Activated naive CD4-positive, alpha-beta T cell treated with Interleukin-2 at 50 U/mL for 16 hours (primary cell): ENCODE measurements around the gene MIDN.
"Not testable (repeated sequence)": the region's sequence is repeated elsewhere in the genome, so short reads cannot be mapped to it uniquely, and the experiment has no call there.

ENCODE experiments used
- DNase-seq: peaks from one replicate; pipeline ENCODE4 v3.0.0-alpha.2; 2020

The MIDN gene

DNA sequence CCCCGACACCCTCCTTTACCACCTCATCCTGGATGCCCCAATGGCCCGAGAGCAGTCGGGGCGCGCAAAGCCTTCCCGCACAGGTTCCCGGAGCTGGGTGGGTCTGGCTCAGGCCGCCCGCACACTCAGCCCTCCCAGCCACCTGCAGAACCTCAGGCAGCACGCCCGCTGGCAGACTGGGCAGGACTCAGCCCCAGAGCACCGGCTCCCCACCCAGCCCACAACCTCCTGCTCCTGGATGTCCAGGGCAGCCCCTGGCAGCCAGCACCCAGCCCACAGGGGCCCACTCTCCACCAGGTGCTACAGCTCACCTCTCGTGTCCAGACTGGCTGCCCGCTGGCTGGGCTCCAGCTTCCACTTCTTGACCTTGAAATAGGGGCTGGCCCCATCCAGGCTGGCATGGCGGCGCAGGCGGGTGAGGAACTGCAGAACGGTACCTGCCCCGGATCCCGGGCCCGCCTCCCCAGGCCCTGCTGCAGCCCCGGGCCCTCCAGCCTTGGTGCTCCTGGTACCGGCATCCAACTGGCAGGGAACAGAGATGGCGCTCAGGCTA, 15.2 kb upstream of the MIDN start:
- no peak for DNase-seq

DNA sequence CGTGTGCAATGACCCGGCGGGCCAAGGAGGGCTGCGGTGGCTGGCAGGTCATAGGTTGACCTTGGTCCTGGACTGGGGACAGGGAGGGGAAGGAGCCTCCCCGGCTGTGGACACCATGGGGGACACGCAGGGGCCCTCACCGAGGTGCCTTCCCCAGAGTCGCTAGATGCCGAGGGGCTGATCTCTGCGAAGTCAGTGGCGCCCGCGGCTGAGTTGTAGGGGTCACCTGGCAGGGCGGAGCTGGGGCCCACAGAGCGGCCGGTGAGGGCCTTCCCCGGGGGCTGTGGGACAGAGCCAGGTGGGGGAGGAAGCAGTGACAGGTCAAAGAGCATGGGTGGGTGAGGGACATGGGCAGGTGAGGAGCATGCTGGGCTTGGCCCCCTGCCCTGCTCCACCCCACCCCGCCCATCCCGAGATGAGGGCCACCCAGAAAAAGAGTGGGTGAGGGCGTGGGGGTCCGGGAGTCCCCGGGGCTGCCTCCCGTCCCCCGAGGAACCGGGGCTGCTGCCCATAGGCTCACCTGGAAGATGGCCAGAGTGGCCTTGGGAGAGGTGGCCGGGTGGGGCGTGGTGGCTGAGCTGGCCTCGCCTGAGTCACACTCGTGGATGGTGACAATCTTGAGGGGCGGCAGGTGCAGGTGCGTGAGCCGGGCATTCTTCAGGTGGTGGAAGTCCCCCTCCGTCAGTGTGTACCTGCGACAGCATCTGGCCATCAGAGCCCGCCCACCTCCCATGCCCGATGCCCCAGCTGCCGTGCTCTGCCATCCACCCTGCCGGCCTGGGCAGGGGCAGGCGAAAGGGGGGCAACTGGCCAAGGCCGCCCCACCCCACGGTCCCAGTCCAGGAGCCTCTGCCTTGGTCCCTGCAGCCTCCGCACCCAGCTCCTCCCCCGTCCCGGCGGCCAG, 14.1 kb upstream of the MIDN start:
- no peak for DNase-seq

DNA sequence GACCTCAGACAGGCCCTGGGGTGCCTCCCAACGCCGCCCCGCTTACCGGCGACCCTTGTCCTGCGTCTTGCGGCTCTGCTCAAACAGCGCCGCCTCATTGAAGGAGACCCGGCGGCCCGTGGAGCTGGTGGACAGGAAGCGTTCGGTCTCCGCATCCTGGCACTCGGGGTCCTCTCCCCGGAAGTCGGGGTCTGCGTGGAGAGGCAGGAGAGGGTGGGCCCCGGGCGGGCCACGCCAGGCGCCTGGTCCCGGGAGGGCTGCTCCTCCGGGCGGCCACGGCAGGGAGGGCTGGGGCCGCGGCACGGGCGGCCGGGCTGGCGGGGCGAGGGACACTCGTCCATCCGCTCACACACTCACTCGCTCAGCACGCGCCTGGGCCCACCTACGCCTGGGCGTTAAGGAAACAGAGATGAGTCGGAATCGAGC, 13.4 kb upstream of the MIDN start:
- DNase-seq = no peak

DNA sequence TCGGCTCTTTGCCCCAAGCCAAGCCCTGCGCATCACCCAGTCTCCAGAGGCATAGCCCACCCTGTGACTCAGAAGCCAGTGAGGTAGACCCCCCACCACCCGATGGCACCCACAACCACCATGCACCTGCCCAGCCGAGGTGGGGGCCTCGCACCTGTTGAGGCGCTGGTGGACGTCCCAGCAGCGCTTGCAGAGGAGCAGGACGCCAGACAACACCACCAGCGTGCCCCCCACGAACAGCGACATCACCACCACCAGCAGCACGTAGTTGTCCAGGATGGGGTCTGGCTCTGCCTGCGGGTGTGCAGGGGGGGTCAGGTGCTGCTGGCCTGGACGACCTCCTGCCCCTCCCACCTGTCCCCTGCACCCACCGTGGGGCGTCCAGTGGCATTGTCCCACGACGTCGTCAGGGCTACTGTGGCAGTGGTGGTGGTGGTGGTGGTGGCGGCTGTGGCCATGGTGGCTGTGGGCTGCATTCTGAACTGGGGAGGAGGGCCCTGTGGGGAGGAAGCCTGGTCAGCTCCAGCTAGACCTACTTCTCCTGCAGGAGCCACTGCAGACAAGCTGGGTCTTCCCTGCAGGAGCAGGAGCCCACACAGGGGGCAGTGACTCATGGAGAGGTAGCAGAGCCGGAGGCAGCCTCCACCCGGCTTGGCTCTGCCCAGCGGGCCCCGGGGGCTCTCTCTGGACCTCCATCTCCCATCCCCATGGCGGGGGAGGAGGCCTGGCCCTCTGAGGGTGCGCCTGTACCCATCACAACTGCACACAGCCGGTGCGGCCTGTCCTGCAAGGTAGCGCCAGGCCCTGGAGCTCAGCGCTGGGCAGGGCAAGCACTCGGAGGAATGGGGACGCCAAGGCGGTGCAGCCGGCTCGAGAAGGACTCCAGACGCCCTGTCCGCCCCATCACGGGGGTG, 12.5 kb upstream of the MIDN start:
- DNase-seq = no peak

DNA sequence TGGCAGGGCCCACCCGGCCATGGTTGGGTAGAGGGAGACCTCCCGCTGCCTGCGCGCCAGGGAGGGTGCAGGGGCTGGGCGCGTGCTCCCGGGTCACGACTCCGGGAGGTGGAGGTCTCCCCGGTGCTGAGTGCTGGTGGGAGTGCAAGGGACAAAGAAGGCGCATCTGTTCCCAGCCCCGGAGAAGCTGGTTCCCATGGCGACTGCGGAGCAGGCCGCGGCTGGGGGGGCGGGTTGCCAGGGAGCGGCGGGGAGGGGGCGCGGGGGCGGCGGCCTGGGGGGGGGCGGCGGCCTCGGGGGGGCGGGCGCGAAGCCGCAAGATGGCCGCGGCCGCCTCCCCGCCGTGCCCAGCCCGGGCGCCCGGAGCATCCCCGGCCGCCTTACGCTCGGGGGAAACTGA, 11.8 kb upstream of the MIDN start:
- DNase-seq = no peak

DNA sequence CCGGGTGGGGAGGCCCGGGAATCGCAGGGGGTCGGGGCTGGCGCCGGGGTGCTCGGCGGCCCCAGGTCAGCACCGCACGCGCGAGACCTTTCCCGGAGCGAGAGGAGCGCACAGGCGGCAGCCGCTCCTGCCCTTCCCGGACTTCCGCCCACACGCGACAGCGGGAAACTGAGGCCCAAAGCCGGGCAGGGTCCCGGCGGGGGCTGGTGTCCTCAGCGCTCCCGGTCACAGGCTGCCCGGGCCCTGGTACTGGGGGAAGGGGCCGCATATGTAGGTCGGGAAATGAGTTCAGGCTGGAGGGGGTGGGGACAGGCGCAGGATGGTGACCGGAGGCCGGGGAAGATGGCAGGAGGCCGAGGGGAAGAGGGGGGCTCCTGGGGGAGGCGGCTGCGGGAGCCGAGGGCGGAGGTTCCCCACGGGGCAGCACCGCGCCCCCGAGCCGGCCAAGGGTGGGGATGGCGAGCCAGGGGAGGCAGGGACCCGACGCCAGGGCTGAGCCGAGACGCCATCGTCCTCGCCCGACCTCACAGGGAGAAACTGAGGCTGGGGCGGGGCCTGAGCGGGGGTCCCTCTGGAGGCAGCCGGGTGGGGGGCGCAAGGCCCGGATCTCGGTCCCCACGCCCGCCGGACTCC, 11.2 kb upstream of the MIDN start:
- DNase-seq = no peak

DNA sequence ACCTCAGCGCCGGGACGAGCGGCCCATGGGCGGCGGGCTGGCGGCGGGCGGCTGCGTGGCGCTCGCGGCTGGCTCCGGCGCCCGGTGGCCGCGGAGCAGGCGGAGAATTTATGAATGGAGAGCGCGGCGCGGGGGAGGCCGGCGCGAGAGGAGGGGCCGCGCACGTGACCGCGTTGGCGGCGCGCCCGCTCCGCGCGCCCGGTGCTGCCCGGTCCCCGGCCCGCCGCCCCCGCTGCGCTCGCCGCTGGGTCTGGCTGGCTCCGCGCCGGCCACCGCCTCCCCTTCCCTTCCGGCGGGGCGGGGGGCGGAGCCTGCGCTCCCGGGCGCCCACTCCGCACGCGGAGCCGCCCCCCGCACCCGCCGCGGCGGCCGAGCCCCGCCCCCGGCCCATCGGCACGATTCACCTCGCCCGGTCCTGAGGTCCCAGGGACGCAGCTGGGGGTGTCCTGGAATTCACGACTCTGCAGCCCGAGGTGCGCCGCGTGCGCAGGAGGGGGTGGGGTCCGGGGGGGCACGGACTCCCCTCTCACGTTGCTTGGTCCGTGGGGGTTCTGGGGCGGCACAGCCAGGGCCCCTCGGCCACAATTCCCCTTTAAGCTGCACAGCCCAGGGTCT, 10.5 kb upstream of the MIDN start, which contains the start of gene CBARP:
CBARP (minus strand) TSS at position 252 of the 615 bp plus-strand sequence. CDS start 1,905 bp downstream, outside the sequence.
- DNase-seq = peak; percentile 43

DNA sequence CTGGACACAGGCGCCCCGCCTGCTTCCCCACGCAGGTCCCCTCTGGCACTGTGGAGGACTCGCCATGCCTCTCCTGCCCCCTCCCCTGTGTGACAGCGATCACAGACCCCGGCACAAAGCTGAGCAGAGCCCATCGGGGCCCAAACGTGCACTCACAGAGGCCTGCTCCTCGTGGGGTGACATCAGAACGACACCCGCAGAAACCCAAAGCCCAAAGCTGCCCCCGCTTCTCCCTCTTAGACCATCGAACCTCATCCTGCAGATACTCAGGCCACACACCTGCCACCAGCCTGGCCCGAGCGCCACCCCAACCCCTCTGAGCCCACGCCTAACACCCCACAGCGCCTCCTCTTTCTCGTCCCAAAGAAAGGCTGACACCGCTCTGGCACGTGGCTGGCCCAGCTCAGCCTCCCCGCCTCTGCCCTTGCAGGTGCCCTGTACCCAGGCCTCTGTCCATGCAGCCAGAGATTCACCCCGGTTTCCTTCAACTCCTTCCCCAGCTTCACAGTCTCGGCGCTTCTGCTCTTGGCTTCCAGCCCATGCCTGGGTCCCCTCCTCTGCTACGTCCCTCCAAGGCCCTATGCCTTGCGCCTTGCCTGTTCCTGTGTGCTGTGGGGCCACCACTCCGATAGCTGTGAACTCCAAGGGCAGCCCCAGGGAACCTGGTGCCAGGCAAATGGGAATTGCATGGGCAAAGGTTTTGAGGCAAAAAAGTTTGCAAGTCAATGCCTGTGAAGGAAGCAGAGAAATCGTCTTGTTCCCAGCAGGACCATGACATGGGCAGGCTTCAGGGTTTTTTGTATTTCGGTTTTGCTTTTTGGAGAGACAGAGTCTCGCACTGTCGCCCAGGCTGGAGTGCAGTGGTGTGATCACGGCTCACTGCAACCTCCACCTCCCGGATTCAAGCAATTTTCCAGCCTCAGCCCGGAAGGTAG, 9.7 kb upstream of the MIDN start:
- no peak for DNase-seq

DNA sequence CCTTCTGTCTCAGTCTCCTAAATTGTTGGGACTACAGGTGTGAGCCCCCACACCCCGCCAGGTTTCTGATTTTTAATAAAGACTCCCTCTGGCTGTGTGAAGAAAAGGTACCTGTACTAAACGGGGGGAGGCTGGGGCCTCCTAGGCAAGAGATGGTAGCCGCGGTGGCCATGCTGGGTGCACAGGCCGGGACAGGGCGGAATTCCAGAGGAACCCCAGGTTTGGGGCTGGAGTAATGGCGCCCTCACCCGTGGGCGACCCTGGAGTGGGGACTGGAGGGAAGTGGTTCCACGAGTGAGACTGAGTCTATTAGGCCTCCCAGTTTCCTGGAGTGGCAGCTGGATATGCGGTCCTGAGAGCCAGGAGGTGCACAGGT, 9.0 kb upstream of the MIDN start:
- DNase-seq = no peak

DNA sequence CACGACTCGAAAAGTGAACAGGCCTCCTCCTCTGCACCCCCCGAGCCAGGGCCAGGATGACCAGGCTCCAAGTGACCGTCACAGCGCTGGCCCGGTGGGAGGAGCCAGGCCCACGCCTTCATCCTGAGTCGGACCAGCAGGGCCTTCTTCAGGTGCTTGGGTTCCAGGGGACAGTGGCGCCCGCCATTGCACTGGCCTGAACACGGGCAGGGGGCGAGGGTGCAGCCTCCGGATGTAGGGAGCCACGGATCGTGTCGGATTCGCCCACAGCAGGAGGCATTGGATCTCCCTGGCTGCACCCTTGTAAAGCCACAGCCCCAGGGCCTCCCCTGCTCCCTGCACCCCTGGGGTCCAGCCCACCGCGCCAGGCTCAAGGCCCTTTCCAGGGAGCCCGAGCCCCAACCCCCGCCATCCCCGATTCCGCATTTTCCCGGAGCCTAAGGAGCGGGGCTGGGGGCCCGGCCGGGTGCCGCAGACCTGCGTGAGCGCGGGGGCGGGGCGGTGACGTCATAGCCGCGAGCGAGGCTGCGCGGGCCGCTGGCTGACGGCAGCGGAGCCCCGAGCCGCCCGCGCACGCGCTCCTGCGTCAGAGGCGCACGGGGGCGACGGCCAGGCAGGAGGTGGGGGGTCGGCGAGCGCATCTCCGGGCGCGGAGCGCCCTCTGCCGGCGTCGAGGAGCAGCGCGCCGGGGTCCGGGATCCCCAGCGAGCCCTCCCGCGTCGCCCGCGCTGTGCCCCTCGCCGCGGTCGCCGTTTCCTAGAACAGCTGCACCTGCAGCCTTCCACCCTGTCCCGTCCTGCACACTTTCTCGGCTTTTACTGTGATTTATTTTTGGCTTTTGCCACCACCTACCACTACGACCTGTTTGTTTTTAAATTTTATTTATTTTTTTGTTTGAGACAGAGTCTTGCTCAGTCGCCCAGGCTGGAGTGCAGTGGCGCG, 8.3 kb upstream of the MIDN start:
- peak; percentile 93 for DNase-seq

DNA sequence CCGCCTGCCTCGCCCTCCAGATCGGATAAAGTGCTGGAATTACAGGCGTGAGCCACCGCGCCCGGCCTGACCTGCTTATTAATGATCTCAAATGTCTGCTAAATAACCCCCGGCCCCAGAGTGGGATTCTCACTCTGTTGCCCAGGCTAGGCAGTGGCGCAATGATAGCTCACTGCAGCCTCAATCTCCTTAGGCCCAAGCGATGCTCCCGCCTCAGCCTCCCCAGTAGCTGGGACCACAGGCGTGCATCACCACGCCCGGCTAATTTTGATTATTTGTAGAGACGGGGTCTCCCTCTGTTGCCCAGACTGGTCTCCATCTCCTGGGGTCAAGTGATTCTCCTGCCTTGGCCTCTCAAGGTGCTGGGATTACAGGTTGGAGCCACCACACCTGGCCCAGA, 7.5 kb upstream of the MIDN start:
- DNase-seq = no peak

DNA sequence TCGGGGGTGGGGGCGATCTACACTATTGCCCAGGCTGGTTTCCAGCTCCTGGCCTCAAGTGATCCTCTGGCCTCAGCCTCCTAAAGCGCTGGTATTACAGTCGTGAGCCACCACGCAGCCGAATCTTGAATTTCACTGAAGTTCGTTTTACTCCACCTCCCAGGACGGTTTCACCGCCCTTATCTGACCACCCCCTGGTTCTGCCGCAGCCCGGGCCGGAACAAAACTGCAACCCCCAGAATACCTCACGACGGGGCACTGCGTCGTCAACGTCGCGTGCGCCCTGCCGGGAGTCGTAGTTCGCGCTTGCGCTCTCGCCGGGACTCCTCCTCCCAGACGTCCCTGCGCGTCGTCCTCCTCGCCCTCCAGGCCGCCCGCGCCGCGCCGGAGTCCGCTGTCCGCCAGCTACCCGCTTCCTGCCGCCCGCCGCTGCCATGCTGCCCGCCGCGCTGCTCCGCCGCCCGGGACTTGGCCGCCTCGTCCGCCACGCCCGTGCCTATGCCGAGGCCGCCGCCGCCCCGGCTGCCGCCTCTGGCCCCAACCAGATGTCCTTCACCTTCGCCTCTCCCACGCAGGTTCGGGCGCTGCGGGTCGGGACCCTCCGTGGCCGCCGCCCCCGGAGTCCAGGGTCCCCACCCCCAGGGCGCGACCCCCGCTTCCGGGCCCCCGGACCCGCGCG, 6.8 kb upstream of the MIDN start, which contains the start of gene ATP5F1D:
ATP5F1D (plus strand) TSS at position 335 of the 679 bp plus-strand sequence; CDS start at position 435, 100 bp downstream.
- DNase-seq = peak; percentile 94

DNA sequence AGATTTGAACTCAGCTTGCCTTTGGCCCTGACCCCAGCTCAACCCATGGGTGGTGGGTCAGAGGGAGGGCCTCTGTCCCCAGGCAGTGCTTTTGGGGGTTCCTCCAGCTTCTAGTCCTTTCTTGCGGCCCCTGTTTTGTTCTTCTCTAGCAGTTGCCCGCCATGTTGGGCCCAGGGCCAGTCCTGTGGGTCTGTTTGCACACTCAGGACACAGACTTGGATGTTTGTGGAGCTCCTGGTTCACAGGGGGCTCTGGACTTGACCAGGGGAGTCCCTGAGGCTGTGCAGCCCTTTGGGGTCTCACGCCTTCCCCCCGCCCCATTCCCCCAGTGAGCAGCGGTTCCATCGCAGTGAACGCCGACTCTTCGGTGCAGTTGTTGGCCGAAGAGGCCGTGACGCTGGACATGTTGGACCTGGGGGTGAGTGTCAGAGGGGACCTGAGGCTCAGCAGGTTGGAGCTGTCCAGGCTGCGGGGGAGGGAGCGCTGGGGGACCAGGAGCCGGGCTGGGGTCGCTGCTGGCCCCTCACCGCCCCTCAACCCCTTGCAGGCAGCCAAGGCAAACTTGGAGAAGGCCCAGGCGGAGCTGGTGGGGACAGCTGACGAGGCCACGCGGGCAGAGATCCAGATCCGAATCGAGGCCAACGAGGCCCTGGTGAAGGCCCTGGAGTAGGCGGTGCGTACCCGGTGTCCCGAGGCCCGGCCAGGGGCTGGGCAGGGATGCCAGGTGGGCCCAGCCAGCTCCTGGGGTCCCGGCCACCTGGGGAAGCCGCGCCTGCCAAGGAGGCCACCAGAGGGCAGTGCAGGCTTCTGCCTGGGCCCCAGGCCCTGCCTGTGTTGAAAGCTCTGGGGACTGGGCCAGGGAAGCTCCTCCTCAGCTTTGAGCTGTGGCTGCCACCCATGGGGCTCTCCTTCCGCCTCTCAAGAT, 4.4 kb upstream of the MIDN start:
- DNase-seq = peak; percentile 86

DNA sequence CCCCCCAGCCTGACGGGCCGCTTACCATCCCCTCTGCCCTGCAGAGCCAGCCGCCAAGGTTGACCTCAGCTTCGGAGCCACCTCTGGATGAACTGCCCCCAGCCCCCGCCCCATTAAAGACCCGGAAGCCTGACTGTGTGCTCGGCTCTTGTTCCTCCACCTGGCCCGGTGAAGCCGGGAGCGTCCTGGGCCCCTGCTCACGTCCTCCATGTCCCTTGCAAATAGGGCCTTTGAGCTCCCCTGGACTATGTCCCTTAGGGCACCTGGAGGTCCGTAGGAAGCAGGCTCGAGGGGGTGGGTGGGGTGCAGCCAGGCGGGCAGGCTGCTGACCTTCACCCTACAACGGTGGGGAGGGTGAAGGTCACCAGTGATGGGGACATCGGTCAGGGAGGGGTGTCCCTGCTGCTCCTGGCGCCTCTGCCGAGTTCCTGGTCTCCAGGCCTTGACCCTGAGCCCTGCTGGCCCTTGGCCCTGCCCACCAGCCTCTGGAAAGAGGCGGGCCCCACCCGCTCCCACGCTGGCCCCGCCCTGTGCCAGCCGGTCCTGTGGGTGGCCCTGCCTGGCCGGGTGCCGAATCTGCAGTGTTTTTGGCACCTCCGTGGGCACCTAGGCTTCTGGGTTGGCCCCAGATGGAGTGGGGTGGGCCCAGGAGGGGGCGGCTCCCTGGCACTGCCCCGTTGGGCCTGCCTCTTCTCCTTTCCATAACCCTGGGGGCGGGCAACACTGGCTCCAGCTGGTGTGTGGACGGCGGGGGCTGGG, 3.5 kb upstream of the MIDN start:
- no peak for DNase-seq

DNA sequence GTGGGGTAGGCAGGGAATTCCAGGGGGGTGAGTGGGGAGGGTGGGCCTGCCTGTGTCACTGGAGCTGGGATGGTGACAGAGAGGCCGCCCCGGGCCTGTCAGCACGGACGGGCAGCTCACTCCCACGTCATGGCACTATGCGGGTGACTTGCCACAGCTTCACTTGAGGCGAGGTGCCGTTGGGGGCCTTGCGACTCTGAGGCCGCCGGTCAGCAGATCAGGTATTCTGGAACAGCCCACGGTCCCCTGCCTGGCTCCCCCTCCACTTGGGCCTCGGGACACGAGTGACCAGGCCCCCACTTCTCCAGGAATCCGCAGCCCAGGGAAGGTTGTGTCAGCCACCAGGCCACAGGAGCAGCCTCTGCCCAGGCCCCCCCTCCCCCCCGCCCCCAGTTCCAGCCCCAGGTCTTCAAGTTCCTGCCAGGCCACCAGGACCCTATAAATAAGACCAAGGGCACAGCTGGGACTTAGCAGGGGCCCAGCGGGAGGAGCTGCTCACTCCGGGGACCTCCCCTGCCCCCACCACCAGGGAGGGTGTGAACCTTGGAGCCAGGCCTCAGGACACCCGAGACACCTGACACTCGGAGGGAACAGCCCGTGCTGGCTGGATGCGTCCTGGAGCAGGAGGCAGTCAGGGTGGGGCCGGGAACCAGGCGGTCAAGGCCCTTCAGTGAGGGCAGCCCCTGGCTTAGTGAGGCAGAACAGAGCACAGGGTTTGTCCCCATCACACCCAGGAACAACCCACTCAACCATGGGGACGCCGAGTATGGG, 2.7 kb upstream of the MIDN start:
- DNase-seq = no peak

DNA sequence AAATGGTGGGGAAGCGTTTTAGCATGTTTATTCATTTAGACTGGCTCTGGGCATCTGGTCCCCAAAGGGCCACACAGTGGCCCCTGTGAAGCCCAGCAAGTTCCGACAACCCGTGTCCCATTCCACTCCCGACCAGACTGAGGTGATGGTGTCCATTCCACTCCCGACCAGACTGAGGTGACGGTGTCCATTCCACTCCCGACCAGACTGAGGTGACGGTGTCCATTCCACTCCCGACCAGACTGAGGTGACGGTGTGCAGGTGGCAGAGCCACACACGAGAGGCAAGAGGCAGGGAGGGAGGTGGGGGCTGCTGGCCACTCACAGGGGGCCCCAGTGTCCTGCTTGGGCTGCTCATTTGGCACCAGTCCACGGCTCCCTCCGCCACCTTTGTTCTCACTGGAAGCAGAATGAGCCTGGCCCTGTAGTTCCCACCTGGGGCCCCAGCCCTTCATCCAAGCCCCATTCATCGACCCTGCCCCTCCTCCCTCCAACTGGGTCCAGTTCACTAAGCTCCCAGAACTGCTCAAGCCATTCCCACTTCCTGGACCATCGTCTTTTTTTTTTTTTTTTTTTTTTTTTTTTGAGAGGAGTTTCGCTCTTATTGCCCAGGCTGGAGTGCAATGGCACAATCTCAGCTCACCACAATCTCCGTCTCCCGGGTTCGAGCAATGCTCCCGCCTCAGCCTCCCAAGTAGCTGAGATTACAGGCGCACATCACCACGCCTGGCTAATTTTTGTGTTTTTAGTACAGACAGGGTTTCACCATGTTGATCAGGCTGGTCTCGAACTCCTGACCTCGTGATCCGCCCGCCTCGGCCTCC, 1.9 kb upstream of the MIDN start:
- DNase-seq = not testable (repeated sequence)
